Nephron (organoid): ENCODE data around the gene SMAD6.

Experiments used
- H3K27ac Mint-ChIP-seq, 3 experiments: 2 replicates each; pipeline ENCODE4 v1.8.0; 2020; ENCODE audit warnings: mixed read lengths in 3 of 3, mild to moderate bottlenecking in 2 of 3, moderate library complexity in 1 of 3
- H3K27me3 Mint-ChIP-seq: 2 replicates; pipeline ENCODE4 v1.8.0; 2021; ENCODE audit warnings: low read depth, mild to moderate bottlenecking, moderate library complexity, mixed read lengths
- H3K36me3 Mint-ChIP-seq: 2 replicates; pipeline ENCODE4 v1.8.0; 2020; ENCODE audit warnings: low read depth, mixed read lengths
- H3K4me1 Mint-ChIP-seq: 2 replicates; pipeline ENCODE4 v1.8.0; 2020; ENCODE audit warnings: mixed read lengths
- H3K4me3 Mint-ChIP-seq, 3 experiments: 2 replicates each; pipeline ENCODE4 v1.8.0; 2020; ENCODE audit warnings: mild to moderate bottlenecking in 3 of 3, mixed read lengths in 3 of 3, moderate library complexity in 2 of 3
- H3K9me3 Mint-ChIP-seq: 2 replicates; pipeline ENCODE4 v1.8.0; 2020; ENCODE audit warnings: mixed read lengths
- CTCF ChIP-seq, 3 experiments: fragments of 200-600 bp; sonication (generic); IDR thresholded peaks; one replicate each; pipeline ENCODE4 v1.5.0; 2021; ENCODE audit warnings: antibody characterized with exemption in 3 of 3; ENCODE audit not compliant: unreplicated experiment in 3 of 3

SMAD6 gene

DNA sequence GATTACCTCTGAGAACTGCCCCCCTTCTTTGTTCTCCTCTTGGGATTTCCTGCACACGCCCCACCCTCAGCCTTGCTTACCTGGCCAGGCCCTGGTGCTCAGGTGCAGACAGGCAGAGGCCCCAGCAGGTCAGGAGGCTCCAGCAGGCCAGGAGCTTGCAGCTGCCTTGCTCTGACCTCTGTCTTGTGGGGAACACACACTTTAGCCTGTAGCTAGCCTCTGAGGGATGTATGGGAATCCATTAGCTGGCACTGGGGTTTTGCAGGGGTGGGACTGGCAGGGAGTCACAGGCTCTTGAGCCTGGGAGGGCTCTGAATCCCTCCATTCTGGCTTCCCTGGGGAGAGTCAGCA lies 2.7 kb downstream of the SMAD6 start:
- peak overlapping the region; percentile 97 for H3K27ac Mint-ChIP-seq
- peaks cover 48% of the 10 kb centered on the region for H3K4me1 Mint-ChIP-seq
- no peaks in the 10 kb centered on the region for H3K27me3 Mint-ChIP-seq
- H3K36me3 Mint-ChIP-seq: peaks cover 35% of the 10 kb centered on the region
- TF ChIP-seq CTCF (IDR thresholded peaks at IDR 0.05; ENCODE audit: unreplicated experiment in 3 of 3): no peak
- H3K4me3 Mint-ChIP-seq: peak overlapping the region; percentile 93 to 98 (median 97)
- no peaks in the 10 kb centered on the region for H3K9me3 Mint-ChIP-seq

DNA sequence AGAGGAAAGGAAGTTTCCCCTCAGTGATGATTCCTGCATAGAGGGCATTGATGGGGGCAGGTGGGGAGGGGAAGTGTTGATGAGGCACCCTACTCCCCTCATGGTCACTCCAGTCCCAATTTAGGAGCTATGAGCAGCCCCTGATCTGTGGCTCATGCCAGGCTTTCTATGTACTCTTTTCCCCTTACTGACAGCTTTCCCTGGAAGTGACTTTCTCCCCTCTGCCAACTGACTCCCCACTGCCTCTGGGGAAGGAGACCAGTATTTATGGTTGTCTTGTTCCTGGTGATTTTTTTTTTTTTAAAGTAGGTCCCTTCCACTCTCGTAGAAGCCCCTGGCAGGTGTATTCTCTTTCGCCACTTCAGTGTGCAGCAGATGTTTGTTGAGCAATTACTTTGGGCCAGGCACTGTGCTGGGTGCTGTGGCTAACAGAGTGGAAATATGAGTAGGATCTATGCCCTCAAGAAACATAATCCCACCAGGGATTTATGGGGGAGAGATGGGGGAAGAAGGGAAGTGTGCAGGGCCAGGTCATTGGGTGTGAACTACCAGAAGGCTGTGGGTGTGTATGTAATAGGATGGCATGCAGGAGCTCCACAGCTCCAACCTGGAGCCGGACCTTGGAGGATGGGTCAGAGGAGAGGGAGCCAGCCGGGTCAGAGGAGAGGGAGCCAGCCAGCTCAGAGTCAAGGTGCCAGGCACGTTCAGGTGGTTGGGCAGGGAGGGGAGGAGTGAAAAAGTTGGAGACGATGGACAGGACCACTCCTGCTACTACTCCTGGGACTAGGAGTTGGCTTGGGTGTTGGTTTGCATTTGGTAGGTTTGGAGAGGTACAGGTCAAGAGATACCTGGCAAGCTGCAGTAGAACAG lies 3.5 kb downstream of the SMAD6 start:
- Mint-ChIP-seq H3K4me3 (peak overlapping the region; percentile 93 to 98 (median 97)), H3K4me1 (peaks cover 51% of the 10 kb centered on the region), H3K27ac (peak overlapping the region; percentile 97), H3K36me3 (peaks cover 38% of the 10 kb centered on the region), H3K27me3 (no peaks in the 10 kb centered on the region), H3K9me3 (no peaks in the 10 kb centered on the region)
- no peak for TF ChIP-seq CTCF (IDR thresholded peaks at IDR 0.05; ENCODE audit: unreplicated experiment in 3 of 3)

- Mint-ChIP-seq H3K27me3 (no peaks in the 10 kb centered on the region), H3K4me3 (peak overlapping the region; percentile 93 to 98 (median 97)), H3K27ac (peak overlapping the region; percentile 97), H3K9me3 (no peaks in the 10 kb centered on the region), H3K36me3 (peaks cover 39% of the 10 kb centered on the region), H3K4me1 (peaks cover 53% of the 10 kb centered on the region)
- peak; percentile 55 to 63 (median 57) for TF ChIP-seq CTCF (IDR thresholded peaks at IDR 0.05; ENCODE audit: unreplicated experiment in 3 of 3)
These were observed 4.2 kb downstream of the SMAD6 start for GRCh38 chr15:66706225-66706732.

GRCh38 chr15:66706840-66707239 lies 4.8 kb downstream of the SMAD6 start:
- H3K27ac Mint-ChIP-seq: peak overlapping the region; percentile 94 to 97 (median 97)
- H3K4me3 Mint-ChIP-seq: peak overlapping the region; percentile 93 to 98 (median 97)
- TF ChIP-seq CTCF (IDR thresholded peaks at IDR 0.05; ENCODE audit: unreplicated experiment in 3 of 3): no peak
- no peaks in the 10 kb centered on the region for H3K9me3 Mint-ChIP-seq
- H3K36me3 Mint-ChIP-seq: peaks cover 41% of the 10 kb centered on the region
- H3K27me3 Mint-ChIP-seq: no peaks in the 10 kb centered on the region
- H3K4me1 Mint-ChIP-seq: peaks cover 57% of the 10 kb centered on the region

DNA sequence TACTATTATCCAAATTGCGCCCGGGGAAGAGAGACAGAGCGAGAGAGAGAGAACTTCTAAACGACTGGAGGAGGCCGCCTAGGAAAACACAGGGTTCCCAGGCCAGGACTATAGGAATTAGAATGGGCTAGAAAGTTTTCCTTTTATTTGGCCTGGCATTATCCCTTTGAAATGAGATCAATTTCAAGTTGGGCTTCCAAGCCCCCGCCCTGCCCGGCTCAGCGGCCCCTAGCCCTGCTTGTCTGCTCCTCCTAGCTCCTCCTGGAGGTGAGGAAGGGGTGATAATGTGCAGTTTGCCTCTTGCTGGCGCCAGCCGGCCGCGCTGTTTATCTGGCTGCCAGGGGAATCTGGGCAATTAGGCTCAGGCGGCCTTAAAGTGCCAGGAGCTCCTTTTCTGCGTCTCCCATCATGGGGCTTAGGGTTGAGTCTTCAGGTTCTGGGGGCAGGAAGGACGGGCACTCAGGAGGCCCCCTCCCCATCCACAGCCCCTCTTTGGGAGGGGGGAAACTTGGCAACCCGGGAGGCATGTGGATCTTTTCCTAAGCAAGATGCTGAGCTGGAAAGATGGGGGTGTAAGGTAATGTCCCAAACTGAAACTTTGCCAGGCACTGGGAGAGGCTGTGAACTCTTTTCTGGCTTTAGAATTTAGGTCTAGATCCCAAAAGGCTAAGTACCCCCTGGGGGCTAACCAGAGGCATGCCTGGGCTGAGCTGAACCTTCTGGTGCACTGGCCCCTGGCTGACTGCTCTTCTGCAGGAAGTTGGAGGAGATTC lies 5.5 kb downstream of the SMAD6 start:
- H3K4me3 Mint-ChIP-seq: peak overlapping the region; percentile 93 to 98 (median 97)
- H3K27ac Mint-ChIP-seq: peak overlapping the region; percentile 94 to 97 (median 97)
- H3K4me1 Mint-ChIP-seq: peaks cover 61% of the 10 kb centered on the region
- H3K9me3 Mint-ChIP-seq: no peaks in the 10 kb centered on the region
- peak in 2 of 3 experiments; percentile 26 to 33 for TF ChIP-seq CTCF (IDR thresholded peaks at IDR 0.05; ENCODE audit: unreplicated experiment in 3 of 3)
- no peaks in the 10 kb centered on the region for H3K27me3 Mint-ChIP-seq
- H3K36me3 Mint-ChIP-seq: peaks cover 41% of the 10 kb centered on the region
